ENCODE results near the gene RBAK. TPM values are rescaled to one million over a fixed set of nuclear protein-coding genes. Genes with fewer than 3 reads are reported as not detected.
"Not testable (repeated sequence)": the region's sequence is repeated elsewhere in the genome, so short reads cannot be mapped to it uniquely, and the experiment has no call there.

The RBAK gene
- total RNA-seq, 1 donor from 2014 or later = 7.3 TPM

GRCh38 chr7:5043661-5044060, 2.0 kb upstream of the RBAK start:
- no peak for DNase-seq (ENCODE audit: missing footprints)
- intact Hi-C loops (cut with DNase I) = no loop called here
- ATAC-seq = no peak

GRCh38 chr7:5046397-5046732, 705 bp downstream of the RBAK start:
- DNase-seq (ENCODE audit: missing footprints); intact Hi-C loops (cut with DNase I): not testable (repeated sequence)

GRCh38 chr7:5047127-5047526, 1.5 kb downstream of the RBAK start:
- intact Hi-C loops (cut with DNase I); DNase-seq (ENCODE audit: missing footprints); ATAC-seq: not testable (repeated sequence)

More at GRCh38 chr7:5046397-5046732, 705 bp downstream of the RBAK start:
- not testable (repeated sequence) for ATAC-seq

GRCh38 chr7:5050676-5051075, 5.0 kb downstream of the RBAK start:
- no peak for ATAC-seq
- no peak for DNase-seq (ENCODE audit: missing footprints)
- intact Hi-C loops (cut with DNase I) = no loop called here

- intact Hi-C loops (cut with DNase I); ATAC-seq; DNase-seq (ENCODE audit: missing footprints): not testable (repeated sequence)
Observed at GRCh38 chr7:5051731-5052130, 6.1 kb downstream of the RBAK start.

GRCh38 chr7:5053175-5053574, 7.5 kb downstream of the RBAK start:
- DNase-seq (ENCODE audit: missing footprints) (no peak), ATAC-seq (no peak)
- intact Hi-C loops (cut with DNase I) = no loop called here

- intact Hi-C loops (cut with DNase I) = no loop called here
- no peak for ATAC-seq
- no peak for DNase-seq (ENCODE audit: missing footprints)
Observed at GRCh38 chr7:5063698-5064097, 18.0 kb downstream of the RBAK start.

- ATAC-seq = no peak
Observed at GRCh38 chr7:5064391-5065106, 18.9 kb downstream of the RBAK start.

GRCh38 chr7:5065107-5065407, 19.4 kb downstream of the RBAK start:
- DNase-seq (ENCODE audit: missing footprints) = no peak
- no peak for ATAC-seq
- intact Hi-C loops (cut with DNase I) = no loop called here

More at GRCh38 chr7:5064391-5065106, 18.9 kb downstream of the RBAK start:
- no peak for DNase-seq (ENCODE audit: missing footprints)
- intact Hi-C loops (cut with DNase I) = no loop called here

- no peak for ATAC-seq
- intact Hi-C loops (cut with DNase I) = no loop called here
Observed at GRCh38 chr7:5068521-5068920, 22.9 kb downstream of the RBAK start.

GRCh38 chr7:5070206-5070605, 24.5 kb downstream of the RBAK start:
- ATAC-seq (no peak), DNase-seq (ENCODE audit: missing footprints) (no peak)
- intact Hi-C loops (cut with DNase I) = no loop called here

More at GRCh38 chr7:5068521-5068920, 22.9 kb downstream of the RBAK start:
- no peak for DNase-seq (ENCODE audit: missing footprints)

- ATAC-seq; intact Hi-C loops (cut with DNase I); DNase-seq (ENCODE audit: missing footprints): not testable (repeated sequence)
Observed at GRCh38 chr7:5075187-5075586, 29.5 kb downstream of the RBAK start.

- intact Hi-C loops (cut with DNase I) = no loop called here
- no peak for ATAC-seq
Observed at GRCh38 chr7:5077740-5078139, 32.1 kb downstream of the RBAK start.

GRCh38 chr7:5082806-5083205, 37.1 kb downstream of the RBAK start:
- DNase-seq (ENCODE audit: missing footprints) (no peak), ATAC-seq (no peak)
- intact Hi-C loops (cut with DNase I) = loop anchor here (10.0 kb wide), 2 partner anchors 288 to 468 kb away; no protein-coding TSS in a partner anchor

More at GRCh38 chr7:5077740-5078139, 32.1 kb downstream of the RBAK start:
- no peak for DNase-seq (ENCODE audit: missing footprints)

- intact Hi-C loops (cut with DNase I) = loop anchor here (10.0 kb wide), 2 partner anchors 289 to 469 kb away; no protein-coding TSS in a partner anchor
- ATAC-seq = no peak
- no peak for DNase-seq (ENCODE audit: missing footprints)
Observed at GRCh38 chr7:5083311-5083711, 37.7 kb downstream of the RBAK start.

GRCh38 chr7:5086256-5086655, 40.6 kb downstream of the RBAK start:
- DNase-seq (ENCODE audit: missing footprints) = no peak
- no peak for ATAC-seq
- intact Hi-C loops (cut with DNase I) = loop anchor here (5.0 to 10.0 kb wide), 3 partner anchors 114 to 471 kb away; no protein-coding TSS in a partner anchor

GRCh38 chr7:5088228-5088833, 42.7 kb downstream of the RBAK start:
- not testable (repeated sequence) for DNase-seq (ENCODE audit: missing footprints); ATAC-seq
- intact Hi-C loops (cut with DNase I) = loop anchor here (5.0 to 10.0 kb wide), 3 partner anchors 116 to 474 kb away; no protein-coding TSS in a partner anchor

GRCh38 chr7:5088906-5089305, 43.2 kb downstream of the RBAK start:
- no peak for DNase-seq (ENCODE audit: missing footprints)
- no peak for ATAC-seq
- intact Hi-C loops (cut with DNase I) = loop anchor here (5.0 to 10.0 kb wide), 3 partner anchors 117 to 474 kb away; no protein-coding TSS in a partner anchor

GRCh38 chr7:5093948-5094347, 48.3 kb downstream of the RBAK start:
- intact Hi-C loops (cut with DNase I) = no loop called here
- no peak for ATAC-seq
- DNase-seq (ENCODE audit: missing footprints) = no peak

- DNase-seq (ENCODE audit: missing footprints) = no peak
- no peak for ATAC-seq
- intact Hi-C loops (cut with DNase I) = no loop called here
Observed at GRCh38 chr7:5094641-5095040, 49.0 kb downstream of the RBAK start.
